HL-60/S4 treated with phorbol 12-myristate 13-acetate at 8.2 ng/mL for 4 days and 3 days (cell line): ENCODE measurements around the gene GRK4.
"Not testable (repeated sequence)": the region's sequence is repeated elsewhere in the genome, so short reads cannot be mapped to it uniquely, and the experiment has no call there.

Experiments
- in situ Hi-C: fragments of 300-500 bp; cut with MboI; formaldehyde crosslinking; loops from 2 replicates; pipeline ENCODE4 v1.15.0; 2022; ENCODE audit warnings: low sequenced_read_pairs

Gene GRK4

GRCh38 chr4:2958446-2958845, 4.9 kb upstream of the GRK4 start:
- in situ Hi-C loops, result no loop called here

- in situ Hi-C loops, result not testable (repeated sequence)
Measured at GRCh38 chr4:2960450-2960849, 2.9 kb upstream of the GRK4 start.

DNA sequence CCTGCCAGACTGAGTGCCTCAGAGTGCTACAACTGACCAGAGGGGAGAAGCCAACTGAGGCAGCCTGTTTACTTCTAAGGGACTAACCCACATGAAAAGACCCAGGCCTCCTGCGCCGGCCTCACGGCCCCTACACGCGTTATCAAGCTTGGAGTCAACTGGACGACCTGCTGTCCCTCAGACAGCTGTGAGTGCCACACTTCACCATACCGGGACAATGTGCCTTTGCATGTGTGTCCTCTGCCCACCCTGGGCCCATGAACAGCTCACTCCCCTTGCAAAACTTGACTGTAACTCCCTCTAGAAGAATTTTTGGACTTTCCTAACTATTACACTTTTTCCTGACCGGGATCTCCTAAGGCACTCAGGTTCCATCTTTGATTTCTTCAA, 2.0 kb upstream of the GRK4 start:
- in situ Hi-C loops, result no loop called here

DNA sequence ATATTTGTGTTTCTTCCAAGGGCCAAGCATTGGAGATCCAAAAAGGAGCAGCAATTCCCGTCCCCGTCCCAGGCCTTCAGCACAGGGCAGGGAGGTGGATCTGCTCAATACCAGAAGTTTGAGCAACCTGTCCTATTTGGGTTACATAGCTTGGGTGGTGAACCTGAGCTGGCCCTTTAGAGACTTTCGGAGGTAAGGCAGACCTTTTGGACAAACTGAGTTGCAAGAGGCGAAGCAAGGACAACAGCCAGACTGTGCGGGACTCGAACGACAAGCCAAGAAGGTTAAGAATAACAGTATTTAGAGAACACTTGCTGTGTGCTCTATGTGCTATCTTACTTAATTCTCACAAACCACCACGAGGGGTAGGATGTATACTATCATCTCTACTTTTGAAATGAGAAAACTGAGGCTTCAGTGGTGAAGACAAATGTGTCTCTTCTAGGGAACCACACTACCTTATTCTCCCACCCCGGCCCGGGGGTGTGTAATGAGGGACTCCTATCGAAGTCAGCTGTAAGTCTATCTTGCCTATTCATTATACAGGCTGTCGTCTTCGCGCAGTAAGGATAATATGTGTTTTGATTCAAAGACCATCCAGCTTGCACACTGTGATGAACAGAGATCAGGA, 1.4 kb upstream of the GRK4 start:
- in situ Hi-C loops, result no loop called here

DNA sequence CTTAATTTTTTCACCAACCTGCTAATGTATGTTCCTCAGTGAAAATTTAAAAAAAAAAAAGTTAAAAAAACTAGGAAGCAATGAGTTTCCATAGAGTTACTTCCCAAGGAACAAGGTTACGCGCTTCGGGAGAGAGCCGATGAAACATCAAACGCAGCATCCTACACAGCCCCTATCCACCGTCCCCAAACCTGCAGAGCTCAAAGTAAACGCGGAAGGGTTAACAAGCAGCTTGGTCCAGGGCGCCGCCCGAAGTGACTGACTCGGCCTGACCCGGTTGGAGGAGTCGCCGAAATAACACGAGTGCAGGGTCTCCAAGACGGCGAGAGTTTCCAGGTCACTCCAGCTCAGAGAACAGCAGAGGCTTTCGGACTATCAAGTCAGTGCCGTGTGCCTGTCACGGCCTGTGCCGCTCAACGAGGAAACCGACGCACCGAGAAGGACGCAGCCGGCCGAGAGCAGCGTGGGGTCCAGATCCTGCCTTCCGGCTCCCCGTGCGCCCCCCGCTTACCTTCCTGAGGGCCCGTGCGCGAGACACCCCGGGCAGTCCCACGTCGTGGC, 677 bp upstream of the GRK4 start:
- in situ Hi-C loops, result no loop called here

- in situ Hi-C loops, result no loop called here
Measured at GRCh38 chr4:2963966-2964471, 648 bp downstream of the GRK4 start.

- in situ Hi-C loops, result no loop called here
Measured at GRCh38 chr4:2964706-2965258, 1.4 kb downstream of the GRK4 start.

GRCh38 chr4:2965262-2965661, 1.9 kb downstream of the GRK4 start:
- in situ Hi-C loops, result no loop called here

DNA sequence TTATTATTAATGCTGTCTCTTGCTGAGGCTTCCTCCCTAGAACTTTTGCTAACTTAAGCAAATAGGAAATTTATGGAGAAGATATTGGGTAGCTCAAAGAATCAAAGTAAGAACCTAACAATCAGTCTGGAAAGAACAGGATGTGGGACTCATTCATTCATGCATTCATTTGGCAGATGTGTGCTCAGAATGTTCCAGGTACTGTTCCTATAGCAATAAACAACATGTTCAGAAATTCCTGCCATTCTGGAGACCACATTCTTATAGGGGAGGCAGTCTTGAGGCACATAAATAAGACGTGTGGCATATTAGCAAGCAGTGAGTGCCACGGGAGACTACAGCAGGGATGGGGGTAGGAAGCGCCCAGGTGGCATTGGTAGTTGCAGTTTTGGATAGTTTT, 5.0 kb downstream of the GRK4 start:
- in situ Hi-C loops, result no loop called here

- in situ Hi-C loops, result no loop called here
Measured at GRCh38 chr4:2971275-2971674, 7.9 kb downstream of the GRK4 start.

GRCh38 chr4:2977211-2978088, 14.1 kb downstream of the GRK4 start:
- in situ Hi-C loops, result no loop called here

- in situ Hi-C loops, result no loop called here
Measured at GRCh38 chr4:2981256-2981819, 18.0 kb downstream of the GRK4 start.

GRCh38 chr4:2982012-2982411, 18.6 kb downstream of the GRK4 start:
- in situ Hi-C loops, result no loop called here

DNA sequence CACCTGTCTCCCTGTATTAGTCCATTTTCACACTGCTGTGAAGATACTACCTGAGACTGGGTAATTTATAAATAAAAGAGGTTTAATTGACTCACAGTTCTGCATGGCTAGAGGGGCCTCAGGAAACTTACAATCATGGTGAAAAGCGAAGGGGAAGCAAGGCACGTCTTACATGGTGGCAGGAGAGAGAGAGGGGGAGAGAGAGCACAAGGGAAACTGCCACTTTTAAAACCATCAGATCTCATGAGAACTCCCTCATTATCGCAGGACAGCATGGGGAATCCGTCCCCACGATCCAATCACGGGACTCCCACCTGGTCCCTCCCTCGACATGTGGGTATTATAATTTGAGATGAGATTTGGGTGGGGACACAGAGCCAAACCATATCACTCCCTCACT, 20.3 kb downstream of the GRK4 start:
- in situ Hi-C loops, result not testable (repeated sequence)

DNA sequence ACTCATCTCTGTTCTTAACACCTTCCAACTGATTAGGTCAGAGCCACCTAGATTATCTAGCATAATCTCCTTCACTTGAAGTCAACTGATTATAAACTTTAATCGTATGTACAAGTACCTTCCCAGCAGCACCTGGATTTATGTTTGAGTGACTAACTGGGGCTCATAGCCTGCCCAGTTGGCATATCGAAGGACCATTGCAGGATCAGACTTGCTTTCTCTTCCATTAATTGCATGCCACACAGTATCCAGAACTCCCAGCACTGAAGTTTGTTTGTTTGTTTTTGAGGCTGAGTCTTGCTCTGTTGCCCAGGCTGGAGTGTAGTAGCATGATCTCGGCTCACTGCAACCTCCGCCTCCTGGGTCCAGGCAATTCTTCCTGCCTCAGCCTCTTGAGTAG, 27.9 kb downstream of the GRK4 start:
- in situ Hi-C loops, result no loop called here

- in situ Hi-C loops, result no loop called here
Measured at GRCh38 chr4:2994917-2995316, 31.5 kb downstream of the GRK4 start.

GRCh38 chr4:2995546-2996265, 32.3 kb downstream of the GRK4 start:
- in situ Hi-C loops, result no loop called here

DNA sequence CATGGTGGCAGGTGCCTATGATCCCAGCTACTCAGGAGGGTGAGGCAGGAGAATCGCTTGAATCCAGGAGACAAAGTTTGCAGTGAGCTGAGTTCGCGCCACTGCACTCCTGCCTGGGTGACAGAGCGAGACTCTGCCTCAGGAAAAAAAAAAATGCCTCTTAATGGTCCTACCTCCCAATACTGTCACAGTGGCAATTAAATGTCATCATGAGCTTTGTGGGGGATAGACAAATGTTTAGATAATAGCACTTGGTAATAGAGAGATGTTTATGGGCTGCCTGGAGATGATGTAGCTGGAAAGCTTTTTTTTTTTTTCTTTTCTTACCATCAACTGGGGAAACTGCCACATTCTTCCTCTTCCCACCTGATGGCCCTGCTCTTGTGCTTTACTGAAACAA, 33.0 kb downstream of the GRK4 start:
- in situ Hi-C loops, result no loop called here

DNA sequence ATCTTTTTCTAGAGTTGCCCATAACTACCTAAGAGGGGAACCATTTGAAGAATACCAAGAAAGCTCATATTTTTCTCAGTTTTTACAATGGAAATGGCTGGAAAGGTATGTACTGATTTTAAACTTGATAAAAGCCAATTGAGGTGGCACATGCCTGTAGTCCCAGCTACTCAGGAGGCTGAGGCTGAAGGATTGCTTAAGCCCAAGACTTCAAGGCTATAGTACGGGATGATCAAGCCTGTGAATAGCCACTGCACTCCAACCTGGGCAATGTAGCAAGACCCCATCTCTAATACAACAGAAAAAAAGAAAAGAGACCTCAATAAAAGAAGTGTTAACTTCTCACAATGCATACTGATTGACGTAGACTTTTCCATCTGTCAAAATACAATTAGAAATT, 44.4 kb downstream of the GRK4 start:
- in situ Hi-C loops, result no loop called here

- in situ Hi-C loops, result no loop called here
Measured at GRCh38 chr4:3009422-3009821, 46.1 kb downstream of the GRK4 start.

DNA sequence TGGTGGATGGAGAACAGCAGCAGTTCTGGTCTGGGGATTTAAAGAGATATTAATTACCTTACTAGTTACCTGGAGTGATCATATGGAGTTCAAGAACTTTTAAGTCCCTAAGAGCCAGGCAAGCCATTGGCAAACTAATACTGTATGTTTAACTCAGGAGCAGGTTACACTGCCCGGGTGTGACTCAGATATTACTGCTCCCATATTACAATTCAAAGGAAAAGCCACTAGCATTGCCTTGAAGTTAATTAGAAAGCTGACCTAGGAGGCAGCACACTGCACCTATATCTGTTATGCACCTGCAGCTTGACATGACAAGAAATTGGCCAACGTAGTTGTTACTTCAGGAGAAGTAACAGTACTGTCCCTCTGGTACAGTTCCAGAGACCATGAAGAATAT, 47.2 kb downstream of the GRK4 start:
- in situ Hi-C loops, result no loop called here
